ENCODE data around the gene LRP1B.

Gene LRP1B

DNA sequence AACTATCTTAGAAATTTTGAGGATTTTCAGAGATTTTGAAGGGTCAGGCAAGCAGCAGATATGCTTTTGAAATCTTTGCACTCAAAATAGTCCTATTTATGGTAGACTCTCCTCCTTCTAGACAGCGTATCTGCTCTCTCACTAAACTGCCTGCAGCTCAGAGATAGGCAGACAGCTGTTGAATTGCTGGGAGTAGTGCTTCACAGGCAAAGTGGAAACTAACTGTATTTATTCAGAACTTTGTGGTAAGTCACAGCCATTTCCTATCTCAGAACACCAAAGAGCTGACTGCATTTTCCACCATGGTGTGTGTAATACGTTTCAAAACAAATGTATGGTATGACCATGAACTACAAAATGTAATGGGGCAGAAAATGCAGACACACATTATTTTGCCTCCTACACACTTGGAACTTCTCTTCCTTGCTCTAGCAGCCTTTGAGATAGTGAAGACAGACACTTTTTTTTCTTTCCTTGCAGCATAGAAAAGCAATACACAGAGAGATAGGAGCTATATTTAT, 352.4 kb downstream of the LRP1B start:
- no peak overlapping the region for H3K27ac ChIP-seq (ENCODE audit: low read length)
- no peak overlapping the region for H3K9ac ChIP-seq (ENCODE audit: low read length in 2 of 2)
- no peak overlapping the region for H3K4me3 ChIP-seq (ENCODE audit: low read length in 2 of 2)
- H3K27me3 ChIP-seq (ENCODE audit: control insufficient read depth in 1 of 2, insufficient read depth in 2 of 2, low read length in 2 of 2): no peaks in the 10 kb centered on the region
- no peaks in the 10 kb centered on the region for H3K9me3 ChIP-seq (ENCODE audit: control insufficient read depth in 2 of 2, low read length in 2 of 2)
- H3K36me3 ChIP-seq (ENCODE audit: control insufficient read depth in 2 of 2, insufficient read depth in 2 of 2, low read length in 2 of 2): no peaks in the 10 kb centered on the region
- H3K4me1 ChIP-seq (ENCODE audit: control insufficient read depth, insufficient read depth, low read length): no peaks in the 10 kb centered on the region

DNA sequence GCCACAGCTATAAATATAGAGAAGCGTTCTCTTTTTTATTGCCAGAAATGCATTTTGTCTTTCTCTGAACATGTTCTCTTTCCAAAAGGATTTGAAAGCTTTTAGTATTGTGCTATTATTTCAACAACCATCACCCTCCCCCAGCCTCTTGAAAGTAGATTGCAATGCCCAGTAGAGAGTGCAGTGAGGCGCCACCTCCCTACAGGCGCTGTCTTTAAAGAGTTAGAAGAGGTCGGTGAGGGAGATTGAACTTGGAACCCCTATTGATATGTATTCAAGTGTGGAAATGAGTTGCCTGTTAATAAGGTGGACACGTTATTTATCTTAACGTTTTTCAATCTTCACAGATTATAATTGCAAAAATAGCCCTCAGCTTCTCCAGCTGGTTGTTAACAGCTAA, 360.3 kb downstream of the LRP1B start:
- Histone ChIP-seq H3K27ac (ENCODE audit: low read length) (no peak overlapping the region), H3K36me3 (ENCODE audit: control insufficient read depth in 2 of 2, insufficient read depth in 2 of 2, low read length in 2 of 2) (no peaks in the 10 kb centered on the region), H3K4me3 (ENCODE audit: low read length in 2 of 2) (no peak overlapping the region), H3K27me3 (ENCODE audit: control insufficient read depth in 1 of 2, insufficient read depth in 2 of 2, low read length in 2 of 2) (no peaks in the 10 kb centered on the region), H3K4me1 (ENCODE audit: control insufficient read depth, insufficient read depth, low read length) (no peaks in the 10 kb centered on the region), H3K9ac (ENCODE audit: low read length in 2 of 2) (no peak overlapping the region), H3K9me3 (ENCODE audit: control insufficient read depth in 2 of 2, low read length in 2 of 2) (no peaks in the 10 kb centered on the region)

DNA sequence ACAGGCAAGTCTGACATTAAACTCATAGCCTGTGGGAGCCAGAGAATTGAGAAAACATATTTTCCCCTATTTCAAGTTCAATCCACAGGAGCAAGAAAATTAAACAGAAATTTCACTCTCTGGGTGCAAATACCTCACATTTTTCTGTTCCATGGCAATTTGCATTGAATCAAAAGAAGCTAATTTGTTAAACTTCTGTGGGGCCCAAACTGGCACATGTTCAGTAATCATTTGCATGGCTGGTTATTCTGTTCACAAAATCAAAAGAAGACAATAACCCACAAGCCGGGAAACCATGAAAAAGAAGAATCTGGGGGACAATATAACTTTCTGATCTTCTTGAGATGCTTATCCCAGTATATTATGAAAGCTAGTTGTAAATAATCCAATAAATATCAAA, 363.1 kb downstream of the LRP1B start:
- H3K9me3 ChIP-seq (ENCODE audit: control insufficient read depth in 2 of 2, low read length in 2 of 2): no peaks in the 10 kb centered on the region
- no peaks in the 10 kb centered on the region for H3K36me3 ChIP-seq (ENCODE audit: control insufficient read depth in 2 of 2, insufficient read depth in 2 of 2, low read length in 2 of 2)
- no peaks in the 10 kb centered on the region for H3K27me3 ChIP-seq (ENCODE audit: control insufficient read depth in 1 of 2, insufficient read depth in 2 of 2, low read length in 2 of 2)
- no peak overlapping the region for H3K4me3 ChIP-seq (ENCODE audit: low read length in 2 of 2)
- H3K4me1 ChIP-seq (ENCODE audit: control insufficient read depth, insufficient read depth, low read length): no peaks in the 10 kb centered on the region
- no peak overlapping the region for H3K27ac ChIP-seq (ENCODE audit: low read length)
- H3K9ac ChIP-seq (ENCODE audit: low read length in 2 of 2): no peak overlapping the region

DNA sequence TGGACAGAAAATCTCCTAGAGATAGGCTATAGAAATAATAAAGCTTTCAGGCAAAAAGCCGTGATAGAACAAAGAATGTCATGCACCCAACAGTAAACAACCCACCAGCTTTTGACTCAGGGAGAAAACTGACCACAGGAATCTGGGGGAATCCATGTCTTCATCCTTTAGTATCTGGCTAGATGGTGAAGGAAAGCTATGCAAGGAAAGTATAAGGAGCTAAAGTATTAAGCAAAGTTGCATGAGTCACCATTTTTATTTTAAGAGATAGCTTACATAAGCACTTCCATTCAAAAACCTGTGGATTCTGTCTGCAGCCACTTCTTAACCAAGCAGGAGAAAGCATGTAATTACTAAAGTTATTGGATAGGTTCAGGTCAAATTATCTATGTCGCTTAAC, 363.8 kb downstream of the LRP1B start:
- Histone ChIP-seq H3K9ac (ENCODE audit: low read length in 2 of 2) (no peak overlapping the region), H3K4me1 (ENCODE audit: control insufficient read depth, insufficient read depth, low read length) (no peaks in the 10 kb centered on the region), H3K27me3 (ENCODE audit: control insufficient read depth in 1 of 2, insufficient read depth in 2 of 2, low read length in 2 of 2) (no peaks in the 10 kb centered on the region), H3K36me3 (ENCODE audit: control insufficient read depth in 2 of 2, insufficient read depth in 2 of 2, low read length in 2 of 2) (no peaks in the 10 kb centered on the region), H3K27ac (ENCODE audit: low read length) (no peak overlapping the region), H3K4me3 (ENCODE audit: low read length in 2 of 2) (no peak overlapping the region), H3K9me3 (ENCODE audit: control insufficient read depth in 2 of 2, low read length in 2 of 2) (no peaks in the 10 kb centered on the region)

DNA sequence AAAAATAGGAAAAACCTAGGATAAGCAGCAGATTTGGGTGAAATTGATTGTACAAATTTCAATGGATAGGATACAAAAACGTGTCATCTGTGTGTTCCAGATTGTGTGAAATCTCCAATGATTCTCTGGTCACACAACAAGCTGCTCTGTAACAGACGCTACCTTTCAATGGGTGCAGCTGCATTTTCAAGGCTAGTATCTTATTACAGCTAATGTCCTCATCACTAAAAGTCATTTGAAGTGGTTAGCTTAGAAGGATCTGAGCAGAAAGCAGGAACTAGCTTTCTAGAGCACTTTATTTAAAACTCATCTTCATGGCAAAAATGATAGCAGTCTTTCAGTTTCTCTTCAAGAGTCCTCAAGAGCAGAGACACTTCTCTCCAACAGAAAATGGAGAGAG, 364.6 kb downstream of the LRP1B start:
- H3K27ac ChIP-seq (ENCODE audit: low read length): no peak overlapping the region
- H3K9ac ChIP-seq (ENCODE audit: low read length in 2 of 2): no peak overlapping the region
- H3K36me3 ChIP-seq (ENCODE audit: control insufficient read depth in 2 of 2, insufficient read depth in 2 of 2, low read length in 2 of 2): no peaks in the 10 kb centered on the region
- no peak overlapping the region for H3K4me3 ChIP-seq (ENCODE audit: low read length in 2 of 2)
- no peaks in the 10 kb centered on the region for H3K4me1 ChIP-seq (ENCODE audit: control insufficient read depth, insufficient read depth, low read length)
- no peaks in the 10 kb centered on the region for H3K27me3 ChIP-seq (ENCODE audit: control insufficient read depth in 1 of 2, insufficient read depth in 2 of 2, low read length in 2 of 2)
- H3K9me3 ChIP-seq (ENCODE audit: control insufficient read depth in 2 of 2, low read length in 2 of 2): no peaks in the 10 kb centered on the region

DNA sequence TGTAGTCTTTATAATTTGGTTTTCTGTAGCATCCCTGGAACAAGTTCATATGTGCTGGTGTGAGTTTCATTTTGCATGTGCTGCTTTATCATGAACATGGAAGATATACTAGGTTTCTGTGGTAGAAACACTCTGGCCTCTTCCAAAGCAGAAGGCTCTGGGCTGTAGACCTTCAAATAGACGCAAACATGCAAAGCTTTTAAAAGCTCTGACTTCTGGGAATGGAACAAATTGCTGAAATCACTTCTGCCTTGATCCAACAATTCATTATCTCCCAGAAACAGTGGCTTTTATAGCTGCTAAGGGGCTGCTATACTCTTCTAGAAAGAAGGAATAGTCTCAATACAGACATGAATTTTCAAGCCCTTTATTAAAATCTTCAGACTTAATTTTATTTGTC, 382.2 kb downstream of the LRP1B start:
- Histone ChIP-seq H3K27me3 (ENCODE audit: control insufficient read depth in 1 of 2, insufficient read depth in 2 of 2, low read length in 2 of 2) (no peaks in the 10 kb centered on the region), H3K4me3 (ENCODE audit: low read length in 2 of 2) (no peak overlapping the region), H3K9ac (ENCODE audit: low read length in 2 of 2) (no peak overlapping the region), H3K27ac (ENCODE audit: low read length) (no peak overlapping the region), H3K36me3 (ENCODE audit: control insufficient read depth in 2 of 2, insufficient read depth in 2 of 2, low read length in 2 of 2) (no peaks in the 10 kb centered on the region), H3K9me3 (ENCODE audit: control insufficient read depth in 2 of 2, low read length in 2 of 2) (no peaks in the 10 kb centered on the region), H3K4me1 (ENCODE audit: control insufficient read depth, insufficient read depth, low read length) (no peaks in the 10 kb centered on the region)

DNA sequence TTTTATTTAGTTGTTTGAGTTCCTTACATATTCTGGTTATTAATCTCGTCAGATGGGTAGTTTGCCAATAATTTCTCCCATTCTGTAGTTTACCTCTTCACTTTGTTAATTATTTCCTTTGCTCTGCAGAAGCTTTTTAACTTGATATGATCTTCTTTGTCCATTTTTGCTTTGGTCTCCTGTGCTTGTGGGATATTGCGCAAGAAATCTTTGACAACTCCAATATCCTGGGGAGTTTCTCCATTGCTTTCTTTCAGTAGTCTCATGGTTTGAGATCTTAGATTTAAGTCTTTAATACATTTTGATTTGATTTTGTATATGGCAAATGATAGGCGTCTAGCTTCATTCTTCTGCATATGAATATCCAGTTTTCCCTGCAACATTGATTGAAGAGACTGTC, 389.2 kb downstream of the LRP1B start:
- Histone ChIP-seq H3K9me3 (ENCODE audit: control insufficient read depth in 2 of 2, low read length in 2 of 2) (no peaks in the 10 kb centered on the region), H3K4me1 (ENCODE audit: control insufficient read depth, insufficient read depth, low read length) (no peaks in the 10 kb centered on the region), H3K27me3 (ENCODE audit: control insufficient read depth in 1 of 2, insufficient read depth in 2 of 2, low read length in 2 of 2) (no peaks in the 10 kb centered on the region), H3K36me3 (ENCODE audit: control insufficient read depth in 2 of 2, insufficient read depth in 2 of 2, low read length in 2 of 2) (no peaks in the 10 kb centered on the region), H3K9ac (ENCODE audit: low read length in 2 of 2) (no peak overlapping the region), H3K4me3 (ENCODE audit: low read length in 2 of 2) (no peak overlapping the region), H3K27ac (ENCODE audit: low read length) (no peak overlapping the region)

DNA sequence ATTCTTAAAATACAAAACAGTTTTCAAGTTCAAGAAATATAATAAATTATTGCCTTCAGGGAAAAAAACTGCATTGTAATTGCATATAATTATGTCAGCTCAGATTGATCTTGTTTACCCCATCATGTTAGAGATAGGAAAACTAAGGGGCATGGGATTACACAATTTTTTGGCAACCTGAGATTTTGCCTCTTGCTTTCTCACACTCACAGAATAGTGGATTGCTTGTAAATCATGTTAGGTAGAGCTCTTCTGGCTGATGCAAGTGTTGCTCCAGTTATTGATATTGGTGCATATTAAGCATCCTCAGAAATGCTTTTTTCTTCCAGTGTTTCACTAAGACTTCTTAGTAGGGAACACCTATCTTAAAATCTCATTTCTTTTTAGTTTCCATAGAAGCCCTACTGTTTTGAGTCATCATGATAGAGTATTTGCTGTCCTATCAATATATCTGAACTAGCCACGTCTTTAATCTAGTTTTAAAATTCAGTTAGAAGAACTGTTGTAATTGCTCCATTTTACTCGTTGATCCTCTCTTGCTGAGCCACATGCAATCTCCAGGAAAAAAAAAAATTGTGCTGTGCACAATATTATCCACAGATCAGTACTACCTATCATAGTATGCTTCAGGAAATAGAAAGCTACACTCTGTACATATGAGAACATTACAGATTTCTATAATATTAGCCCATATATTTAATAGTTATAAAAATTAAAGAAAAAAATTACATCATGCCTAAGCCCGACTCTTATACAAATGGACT, 393.1 kb downstream of the LRP1B start:
- no peak overlapping the region for H3K27ac ChIP-seq (ENCODE audit: low read length)
- H3K4me3 ChIP-seq (ENCODE audit: low read length in 2 of 2): no peak overlapping the region
- no peaks in the 10 kb centered on the region for H3K4me1 ChIP-seq (ENCODE audit: control insufficient read depth, insufficient read depth, low read length)
- H3K27me3 ChIP-seq (ENCODE audit: control insufficient read depth in 1 of 2, insufficient read depth in 2 of 2, low read length in 2 of 2): no peaks in the 10 kb centered on the region
- no peaks in the 10 kb centered on the region for H3K36me3 ChIP-seq (ENCODE audit: control insufficient read depth in 2 of 2, insufficient read depth in 2 of 2, low read length in 2 of 2)
- H3K9ac ChIP-seq (ENCODE audit: low read length in 2 of 2): no peak overlapping the region
- no peaks in the 10 kb centered on the region for H3K9me3 ChIP-seq (ENCODE audit: control insufficient read depth in 2 of 2, low read length in 2 of 2)

DNA sequence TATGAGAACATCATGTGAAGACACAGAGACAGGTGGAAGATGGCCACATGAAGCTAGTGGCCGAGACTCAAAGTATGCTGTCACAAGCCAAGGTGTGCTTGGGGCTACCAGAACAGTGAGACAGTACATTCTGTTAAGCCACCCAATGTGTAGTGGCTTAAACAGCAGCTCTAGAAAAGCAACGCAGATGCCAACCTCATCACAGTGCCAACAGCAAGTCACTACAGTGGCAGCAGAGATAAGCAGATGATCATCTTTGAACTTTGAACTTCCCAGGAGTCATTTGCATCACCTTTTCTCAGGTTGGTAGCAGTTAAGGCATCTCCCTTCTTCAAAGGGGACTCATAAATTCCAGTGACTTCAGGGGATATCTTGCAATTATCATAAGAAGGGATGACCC, 394.4 kb downstream of the LRP1B start:
- H3K4me3 ChIP-seq (ENCODE audit: low read length in 2 of 2): no peak overlapping the region
- H3K4me1 ChIP-seq (ENCODE audit: control insufficient read depth, insufficient read depth, low read length): no peaks in the 10 kb centered on the region
- no peaks in the 10 kb centered on the region for H3K9me3 ChIP-seq (ENCODE audit: control insufficient read depth in 2 of 2, low read length in 2 of 2)
- H3K9ac ChIP-seq (ENCODE audit: low read length in 2 of 2): no peak overlapping the region
- no peaks in the 10 kb centered on the region for H3K36me3 ChIP-seq (ENCODE audit: control insufficient read depth in 2 of 2, insufficient read depth in 2 of 2, low read length in 2 of 2)
- H3K27ac ChIP-seq (ENCODE audit: low read length): no peak overlapping the region
- H3K27me3 ChIP-seq (ENCODE audit: control insufficient read depth in 1 of 2, insufficient read depth in 2 of 2, low read length in 2 of 2): no peaks in the 10 kb centered on the region

DNA sequence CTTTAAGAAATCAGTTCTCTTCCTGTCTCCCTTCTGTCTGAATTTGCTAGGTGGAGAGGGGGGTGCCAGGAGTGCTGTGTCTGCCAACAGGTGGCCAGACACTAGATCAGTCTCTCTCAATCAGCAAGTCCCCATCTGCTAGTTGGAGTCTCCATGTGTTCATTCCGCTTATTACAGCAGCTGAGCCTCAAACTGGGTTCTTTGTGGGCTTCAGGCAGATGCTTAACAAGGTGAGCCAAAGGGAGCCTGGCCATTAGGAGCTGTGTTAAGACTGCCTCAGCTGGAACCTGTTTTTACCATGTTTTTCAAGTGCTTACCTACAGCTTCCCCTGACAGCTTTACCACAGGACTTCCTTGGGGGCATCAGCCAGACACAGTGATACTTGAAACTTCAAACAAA, 401.9 kb downstream of the LRP1B start:
- Histone ChIP-seq H3K27ac (ENCODE audit: low read length) (no peak overlapping the region), H3K36me3 (ENCODE audit: control insufficient read depth in 2 of 2, insufficient read depth in 2 of 2, low read length in 2 of 2) (no peaks in the 10 kb centered on the region)

DNA sequence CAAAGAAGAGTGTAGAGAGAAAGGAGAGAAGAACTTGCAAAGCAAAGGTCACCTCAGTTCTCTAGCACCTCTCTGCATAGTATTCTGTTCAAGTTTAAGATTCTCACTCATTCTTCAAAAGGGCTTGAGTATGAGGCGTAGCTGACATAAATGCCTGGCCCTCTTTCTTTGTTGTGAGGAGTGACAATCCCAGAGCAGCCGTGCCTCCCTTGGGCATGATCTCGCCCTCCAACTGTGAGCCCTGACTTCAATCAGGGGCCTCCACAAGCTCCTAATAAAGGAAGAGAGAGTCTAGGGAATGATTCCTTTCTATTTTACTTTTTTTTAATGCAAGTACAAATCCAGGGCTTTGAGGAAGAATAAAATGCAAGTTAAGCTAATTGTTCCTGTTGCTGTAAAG, 402.7 kb downstream of the LRP1B start:
- no peaks in the 10 kb centered on the region for H3K4me1 ChIP-seq (ENCODE audit: control insufficient read depth, insufficient read depth, low read length)
- no peaks in the 10 kb centered on the region for H3K36me3 ChIP-seq (ENCODE audit: control insufficient read depth in 2 of 2, insufficient read depth in 2 of 2, low read length in 2 of 2)
- H3K9me3 ChIP-seq (ENCODE audit: control insufficient read depth in 2 of 2, low read length in 2 of 2): no peaks in the 10 kb centered on the region
- no peak overlapping the region for H3K9ac ChIP-seq (ENCODE audit: low read length in 2 of 2)
- no peaks in the 10 kb centered on the region for H3K27me3 ChIP-seq (ENCODE audit: control insufficient read depth in 1 of 2, insufficient read depth in 2 of 2, low read length in 2 of 2)
- no peak overlapping the region for H3K4me3 ChIP-seq (ENCODE audit: low read length in 2 of 2)
- no peak overlapping the region for H3K27ac ChIP-seq (ENCODE audit: low read length)

More for the DNA sequence above, 401.9 kb downstream of the LRP1B start:
- Histone ChIP-seq H3K9me3 (ENCODE audit: control insufficient read depth in 2 of 2, low read length in 2 of 2) (no peaks in the 10 kb centered on the region), H3K4me1 (ENCODE audit: control insufficient read depth, insufficient read depth, low read length) (no peaks in the 10 kb centered on the region), H3K4me3 (ENCODE audit: low read length in 2 of 2) (no peak overlapping the region), H3K9ac (ENCODE audit: low read length in 2 of 2) (no peak overlapping the region), H3K27me3 (ENCODE audit: control insufficient read depth in 1 of 2, insufficient read depth in 2 of 2, low read length in 2 of 2) (no peaks in the 10 kb centered on the region)

All from stomach smooth muscle (tissue), 2 donors.